ENCODE data around the gene MAN2A1. TPM values are rescaled to one million over a fixed set of nuclear protein-coding genes. Genes with fewer than 3 reads are reported as not detected.

The MAN2A1 gene
- total and polyA plus RNA-seq, 2 experiments from 2014 or later = 4.4 to 8.6 TPM

DNA sequence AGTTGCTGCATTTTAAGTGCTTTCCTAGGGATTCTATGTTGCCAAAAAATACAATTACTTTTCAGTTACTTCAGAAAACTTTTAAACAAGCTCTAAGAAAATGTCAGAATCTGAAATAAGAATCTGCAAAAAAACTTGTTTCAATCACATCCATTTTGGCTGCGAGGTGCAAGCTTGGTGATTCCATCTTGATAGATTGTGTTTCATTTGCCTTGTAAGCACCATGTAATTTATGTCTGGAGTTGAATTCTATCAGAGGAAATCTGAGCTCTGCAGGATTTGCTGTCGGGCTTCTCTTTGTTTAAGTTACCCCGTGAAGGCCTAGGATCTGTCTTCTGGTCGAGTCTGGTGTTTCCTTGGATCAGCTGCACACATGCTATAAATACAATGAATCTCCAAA lies 40.4 kb upstream of the MAN2A1 start:
- no peaks in the 10 kb centered on the region for H3K27me3 ChIP-seq
- H3K4me1 ChIP-seq (ENCODE audit: low read depth) = peaks cover 11% of the 10 kb centered on the region
- TF ChIP-seq, protein P1, sequence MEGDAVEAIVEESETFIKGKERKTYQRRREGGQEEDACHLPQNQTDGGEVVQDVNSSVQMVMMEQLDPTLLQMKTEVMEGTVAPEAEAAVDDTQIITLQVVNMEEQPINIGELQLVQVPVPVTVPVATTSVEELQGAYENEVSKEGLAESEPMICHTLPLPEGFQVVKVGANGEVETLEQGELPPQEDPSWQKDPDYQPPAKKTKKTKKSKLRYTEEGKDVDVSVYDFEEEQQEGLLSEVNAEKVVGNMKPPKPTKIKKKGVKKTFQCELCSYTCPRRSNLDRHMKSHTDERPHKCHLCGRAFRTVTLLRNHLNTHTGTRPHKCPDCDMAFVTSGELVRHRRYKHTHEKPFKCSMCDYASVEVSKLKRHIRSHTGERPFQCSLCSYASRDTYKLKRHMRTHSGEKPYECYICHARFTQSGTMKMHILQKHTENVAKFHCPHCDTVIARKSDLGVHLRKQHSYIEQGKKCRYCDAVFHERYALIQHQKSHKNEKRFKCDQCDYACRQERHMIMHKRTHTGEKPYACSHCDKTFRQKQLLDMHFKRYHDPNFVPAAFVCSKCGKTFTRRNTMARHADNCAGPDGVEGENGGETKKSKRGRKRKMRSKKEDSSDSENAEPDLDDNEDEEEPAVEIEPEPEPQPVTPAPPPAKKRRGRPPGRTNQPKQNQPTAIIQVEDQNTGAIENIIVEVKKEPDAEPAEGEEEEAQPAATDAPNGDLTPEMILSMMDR (IDR thresholded peaks at IDR 0.05; ENCODE audit: low read depth, low read length) = no peak
- no peak overlapping the region for H3K4me3 ChIP-seq
- no peaks in the 10 kb centered on the region for H3K9me3 ChIP-seq (ENCODE audit: low read depth)
- H3K27ac ChIP-seq = no peak overlapping the region
- H3K36me3 ChIP-seq = no peaks in the 10 kb centered on the region
- DNase-seq (ENCODE audit: low read depth in 1 of 2, low spot score in 1 of 2) = no peak

GRCh38 chr5:109650493-109650892 lies 39.2 kb upstream of the MAN2A1 start:
- H3K27me3 ChIP-seq = no peaks in the 10 kb centered on the region
- H3K27ac ChIP-seq = no peak overlapping the region
- DNase-seq (ENCODE audit: low read depth in 1 of 2, low spot score in 1 of 2) = no peak
- peaks cover 8% of the 10 kb centered on the region for H3K4me1 ChIP-seq (ENCODE audit: low read depth)
- H3K36me3 ChIP-seq = no peaks in the 10 kb centered on the region
- TF ChIP-seq, protein P1 (IDR thresholded peaks at IDR 0.05; ENCODE audit: low read depth, low read length) = no peak
- no peak overlapping the region for H3K4me3 ChIP-seq
- H3K9me3 ChIP-seq (ENCODE audit: low read depth) = no peaks in the 10 kb centered on the region

DNA sequence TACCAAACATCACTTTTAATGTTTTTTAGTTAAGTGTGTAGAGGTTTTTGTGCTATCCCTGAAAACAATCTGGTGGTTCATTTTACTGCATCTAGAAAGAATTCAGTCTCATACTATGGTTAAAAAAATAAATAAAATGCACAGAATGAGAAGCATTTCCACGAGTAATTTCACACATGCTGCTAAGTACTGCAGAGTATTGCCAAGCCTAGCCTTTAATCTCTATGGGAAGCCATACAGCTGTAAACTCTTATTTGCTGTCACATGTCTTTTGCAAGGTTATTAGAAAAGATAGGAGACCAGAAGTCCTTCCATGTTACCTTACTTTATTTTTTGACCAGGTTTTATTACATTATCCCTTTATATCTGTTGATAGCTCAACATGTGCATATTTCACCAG lies 37.6 kb upstream of the MAN2A1 start:
- DNase-seq (ENCODE audit: low read depth in 1 of 2, low spot score in 1 of 2) = no peak
- TF ChIP-seq, protein P1 (IDR thresholded peaks at IDR 0.05; ENCODE audit: low read depth, low read length) = no peak
- no peaks in the 10 kb centered on the region for H3K27me3 ChIP-seq
- H3K4me3 ChIP-seq = no peak overlapping the region
- no peaks in the 10 kb centered on the region for H3K36me3 ChIP-seq
- no peaks in the 10 kb centered on the region for H3K9me3 ChIP-seq (ENCODE audit: low read depth)
- H3K27ac ChIP-seq = no peak overlapping the region
- no peaks in the 10 kb centered on the region for H3K4me1 ChIP-seq (ENCODE audit: low read depth)

DNA sequence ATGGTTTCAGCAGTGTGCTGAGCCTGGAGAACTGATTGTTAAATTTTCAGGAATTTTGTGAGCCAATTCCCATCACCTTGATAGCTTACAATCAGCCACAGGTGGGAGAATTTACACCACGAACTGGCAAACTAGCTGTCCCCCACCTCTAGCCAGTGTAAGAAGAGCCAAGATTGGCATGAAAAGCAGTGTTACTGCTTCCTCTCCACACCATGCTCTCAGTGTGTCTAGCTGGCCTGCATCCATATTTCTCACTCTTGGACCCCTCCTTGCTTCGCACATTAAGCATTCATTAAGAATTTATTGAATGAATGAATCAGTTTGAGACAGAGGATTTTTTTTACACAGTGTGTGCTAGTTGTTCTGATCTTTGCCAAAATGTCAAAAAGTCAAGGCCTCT lies 36.7 kb upstream of the MAN2A1 start:
- H3K27me3 ChIP-seq = no peaks in the 10 kb centered on the region
- no peak for DNase-seq (ENCODE audit: low read depth in 1 of 2, low spot score in 1 of 2)
- H3K9me3 ChIP-seq (ENCODE audit: low read depth) = no peaks in the 10 kb centered on the region
- H3K4me1 ChIP-seq (ENCODE audit: low read depth) = no peaks in the 10 kb centered on the region
- TF ChIP-seq, protein P1 (IDR thresholded peaks at IDR 0.05; ENCODE audit: low read depth, low read length) = no peak
- H3K36me3 ChIP-seq = no peaks in the 10 kb centered on the region
- no peak overlapping the region for H3K27ac ChIP-seq
- no peak overlapping the region for H3K4me3 ChIP-seq

- Histone ChIP-seq H3K36me3 (no peaks in the 10 kb centered on the region), H3K4me3 (no peak overlapping the region), H3K9me3 (ENCODE audit: low read depth) (no peaks in the 10 kb centered on the region), H3K4me1 (ENCODE audit: low read depth) (no peaks in the 10 kb centered on the region), H3K27ac (no peak overlapping the region), H3K27me3 (no peaks in the 10 kb centered on the region)
- DNase-seq (ENCODE audit: low read depth in 1 of 2, low spot score in 1 of 2) = no peak
- TF ChIP-seq, protein P1 (IDR thresholded peaks at IDR 0.05; ENCODE audit: low read depth, low read length) = no peak
Observed at GRCh38 chr5:109653561-109654239, 36.0 kb upstream of the MAN2A1 start.
